IPS-NIHi7 (cell line): ENCODE results near the gene AMPD3.

Source experiments
- DNase-seq: peaks from one replicate; pipeline ENCODE4 v3.0.0; 2012; ENCODE audit warnings: mixed read lengths; ENCODE audit errors: extremely low spot score

AMPD3 gene

GRCh38 chr11:10503221-10503620, 48.2 kb downstream of the AMPD3 start:
- DNase-seq = no peak

- no peak for DNase-seq
These were observed 48.9 kb downstream of the AMPD3 start for GRCh38 chr11:10503777-10504480.

- DNase-seq = no peak
These were observed 49.4 kb downstream of the AMPD3 start for GRCh38 chr11:10504490-10504889.

GRCh38 chr11:10505278-10506007, 50.4 kb downstream of the AMPD3 start:
- no peak for DNase-seq

- DNase-seq = no peak
These were observed 50.9 kb downstream of the AMPD3 start for GRCh38 chr11:10506008-10506370.

GRCh38 chr11:10511181-10511621, 56.1 kb downstream of the AMPD3 start:
- DNase-seq = peak; percentile 19

GRCh38 chr11:10514202-10514601, 59.1 kb downstream of the AMPD3 start:
- DNase-seq = no peak

- no peak for DNase-seq
These were observed 59.6 kb downstream of the AMPD3 start for GRCh38 chr11:10514709-10515108.

GRCh38 chr11:10515418-10515817, 60.4 kb downstream of the AMPD3 start:
- no peak for DNase-seq

- no peak for DNase-seq
These were observed 63.1 kb downstream of the AMPD3 start for GRCh38 chr11:10518123-10518522.

- no peak for DNase-seq
These were observed 63.8 kb downstream of the AMPD3 start for GRCh38 chr11:10518891-10519290.

GRCh38 chr11:10519630-10520029, 64.6 kb downstream of the AMPD3 start:
- no peak for DNase-seq

- no peak for DNase-seq
These were observed 65.5 kb downstream of the AMPD3 start for GRCh38 chr11:10520562-10520961.

- DNase-seq = no peak
These were observed 67.2 kb downstream of the AMPD3 start for GRCh38 chr11:10522276-10522675.

- no peak for DNase-seq
These were observed 67.9 kb downstream of the AMPD3 start for GRCh38 chr11:10522921-10523320.

GRCh38 chr11:10524471-10524870, 69.4 kb downstream of the AMPD3 start:
- DNase-seq = no peak

- DNase-seq = no peak
These were observed 72.2 kb downstream of the AMPD3 start for GRCh38 chr11:10526974-10527918.

- DNase-seq = no peak
These were observed 73.1 kb downstream of the AMPD3 start for GRCh38 chr11:10528121-10528520.

GRCh38 chr11:10529279-10529678, 74.2 kb downstream of the AMPD3 start:
- no peak for DNase-seq

GRCh38 chr11:10532526-10532925, 77.5 kb downstream of the AMPD3 start:
- DNase-seq = no peak

- DNase-seq = no peak
These were observed 78.3 kb downstream of the AMPD3 start for GRCh38 chr11:10533323-10533722.

- no peak for DNase-seq
These were observed 79.3 kb downstream of the AMPD3 start for GRCh38 chr11:10534316-10534715.
